Measurements from ENCODE around the gene EPC2.

The EPC2 gene

DNA sequence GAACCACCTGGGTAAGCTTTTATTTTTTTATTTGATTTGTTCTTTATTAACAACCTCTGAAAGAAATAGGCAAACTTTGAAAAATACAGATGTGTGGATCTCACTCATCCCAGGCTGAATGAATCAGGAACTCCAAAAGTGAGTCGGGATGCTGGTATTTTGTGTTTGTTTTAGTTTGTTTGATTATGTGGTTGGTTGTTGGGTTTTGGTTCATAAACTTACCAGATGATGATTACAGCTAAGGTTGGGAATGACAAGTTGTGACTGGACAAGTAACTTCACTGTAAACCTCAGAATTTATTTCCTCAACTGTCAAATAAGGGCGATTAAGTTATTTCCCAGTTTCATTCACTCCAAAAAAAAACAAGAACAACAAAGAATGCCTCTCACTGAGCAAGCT, 150.0 kb downstream of the EPC2 start:
- no peak overlapping the region for H3K27ac ChIP-seq
- TF ChIP-seq, protein P1, sequence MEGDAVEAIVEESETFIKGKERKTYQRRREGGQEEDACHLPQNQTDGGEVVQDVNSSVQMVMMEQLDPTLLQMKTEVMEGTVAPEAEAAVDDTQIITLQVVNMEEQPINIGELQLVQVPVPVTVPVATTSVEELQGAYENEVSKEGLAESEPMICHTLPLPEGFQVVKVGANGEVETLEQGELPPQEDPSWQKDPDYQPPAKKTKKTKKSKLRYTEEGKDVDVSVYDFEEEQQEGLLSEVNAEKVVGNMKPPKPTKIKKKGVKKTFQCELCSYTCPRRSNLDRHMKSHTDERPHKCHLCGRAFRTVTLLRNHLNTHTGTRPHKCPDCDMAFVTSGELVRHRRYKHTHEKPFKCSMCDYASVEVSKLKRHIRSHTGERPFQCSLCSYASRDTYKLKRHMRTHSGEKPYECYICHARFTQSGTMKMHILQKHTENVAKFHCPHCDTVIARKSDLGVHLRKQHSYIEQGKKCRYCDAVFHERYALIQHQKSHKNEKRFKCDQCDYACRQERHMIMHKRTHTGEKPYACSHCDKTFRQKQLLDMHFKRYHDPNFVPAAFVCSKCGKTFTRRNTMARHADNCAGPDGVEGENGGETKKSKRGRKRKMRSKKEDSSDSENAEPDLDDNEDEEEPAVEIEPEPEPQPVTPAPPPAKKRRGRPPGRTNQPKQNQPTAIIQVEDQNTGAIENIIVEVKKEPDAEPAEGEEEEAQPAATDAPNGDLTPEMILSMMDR (conservative IDR thresholded peaks at IDR 0.05) = no peak
- TF ChIP-seq ZFX (IDR thresholded peaks at IDR 0.05) = no peak

DNA sequence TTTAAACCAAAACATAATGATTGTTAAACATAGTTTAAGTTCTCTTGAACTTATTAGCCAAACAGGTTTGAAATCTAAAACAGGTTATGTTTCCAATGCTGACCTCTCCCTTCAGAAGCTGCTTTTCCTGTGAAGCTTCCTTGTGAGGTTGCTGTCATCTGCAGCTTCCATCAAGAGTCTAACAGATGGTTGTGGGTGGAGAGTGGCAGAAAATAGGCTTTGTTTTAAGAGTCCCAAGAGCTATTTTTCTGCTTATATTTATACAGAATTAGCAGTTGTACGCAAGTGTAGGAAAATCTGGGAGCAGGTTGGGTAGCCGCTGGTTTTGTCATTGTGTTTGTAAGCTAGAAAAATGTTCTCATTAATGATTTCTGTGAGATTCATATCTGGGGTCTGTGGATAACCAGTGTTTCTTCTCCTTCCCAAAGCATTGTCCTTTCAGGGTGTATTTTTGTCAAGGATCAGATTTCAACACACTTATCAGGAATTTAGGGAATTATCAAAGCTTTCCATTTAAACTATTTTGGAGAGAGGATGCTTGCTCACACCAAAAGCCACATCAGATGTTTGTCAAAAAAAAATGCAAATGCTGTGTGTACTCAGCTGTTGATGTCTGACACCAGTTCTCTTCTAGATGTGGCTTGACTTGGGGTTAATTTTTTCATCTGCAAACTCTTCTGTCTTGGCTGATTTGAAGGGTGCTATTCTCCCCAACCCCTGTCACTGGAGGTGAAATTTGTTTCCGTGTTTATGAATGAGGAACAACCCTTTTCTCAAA, 152.4 kb downstream of the EPC2 start:
- H3K27ac ChIP-seq = no peak overlapping the region
- TF ChIP-seq, protein P1 (conservative IDR thresholded peaks at IDR 0.05) = no peak

DNA sequence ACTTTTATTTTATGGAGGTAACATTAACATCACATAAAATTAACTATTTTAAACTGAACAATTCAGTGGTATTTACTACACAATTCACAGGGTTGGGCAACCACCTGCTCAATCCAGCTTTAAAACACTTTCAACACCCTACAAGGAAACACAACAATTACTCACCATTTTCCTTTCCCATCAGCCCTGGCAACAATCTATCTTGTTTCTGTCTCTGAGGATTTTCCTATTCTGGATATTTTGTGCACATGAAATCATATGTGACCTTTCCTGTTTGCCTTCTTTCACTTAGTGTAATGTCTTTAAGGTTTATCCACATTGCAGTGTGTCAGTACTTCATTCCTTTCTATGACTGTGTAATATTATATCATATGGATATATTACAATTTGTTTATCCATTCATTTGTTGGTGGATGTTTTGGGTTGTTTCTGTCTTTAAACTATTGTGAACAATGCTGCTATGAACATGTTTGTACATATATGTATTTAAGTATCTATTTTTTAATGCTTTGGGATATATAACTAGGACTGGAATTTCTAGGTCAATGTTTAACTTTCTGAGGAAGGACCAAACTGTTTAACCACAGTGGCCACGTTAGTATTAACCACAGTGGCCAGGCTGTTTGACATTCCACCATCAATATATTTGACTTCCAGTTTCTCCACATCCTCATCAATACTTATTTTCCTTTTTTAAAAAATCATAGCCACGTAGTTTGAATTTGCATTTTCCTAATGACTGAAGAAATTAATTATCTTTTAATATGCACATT, 158.1 kb downstream of the EPC2 start:
- no peak overlapping the region for H3K27ac ChIP-seq
- TF ChIP-seq, protein P1 (conservative IDR thresholded peaks at IDR 0.05) = no peak
- TF ChIP-seq ZFX (IDR thresholded peaks at IDR 0.05) = no peak

DNA sequence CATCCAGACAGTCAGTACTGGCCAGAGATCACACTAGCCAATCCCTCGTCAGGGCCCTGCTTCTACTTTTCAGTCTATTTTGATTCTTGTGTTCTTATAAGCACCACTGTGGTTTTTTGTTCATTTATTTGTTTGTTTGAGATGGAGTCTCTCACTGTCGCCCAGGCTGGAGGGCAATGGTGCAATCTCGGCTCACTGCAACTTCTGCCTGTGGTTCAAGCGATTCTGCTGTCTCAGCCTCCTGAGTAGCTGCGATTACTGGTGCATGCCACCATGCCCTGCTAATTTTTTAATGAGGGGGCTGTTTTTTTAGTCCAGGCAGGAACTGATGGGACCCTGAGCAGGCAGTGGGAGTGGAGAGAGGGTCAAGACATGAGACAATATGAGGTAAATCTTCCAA, 165.5 kb downstream of the EPC2 start:
- H3K27ac ChIP-seq = no peak overlapping the region
- no peak for TF ChIP-seq ZFX (IDR thresholded peaks at IDR 0.05)
- TF ChIP-seq, protein P1 (conservative IDR thresholded peaks at IDR 0.05) = no peak

DNA sequence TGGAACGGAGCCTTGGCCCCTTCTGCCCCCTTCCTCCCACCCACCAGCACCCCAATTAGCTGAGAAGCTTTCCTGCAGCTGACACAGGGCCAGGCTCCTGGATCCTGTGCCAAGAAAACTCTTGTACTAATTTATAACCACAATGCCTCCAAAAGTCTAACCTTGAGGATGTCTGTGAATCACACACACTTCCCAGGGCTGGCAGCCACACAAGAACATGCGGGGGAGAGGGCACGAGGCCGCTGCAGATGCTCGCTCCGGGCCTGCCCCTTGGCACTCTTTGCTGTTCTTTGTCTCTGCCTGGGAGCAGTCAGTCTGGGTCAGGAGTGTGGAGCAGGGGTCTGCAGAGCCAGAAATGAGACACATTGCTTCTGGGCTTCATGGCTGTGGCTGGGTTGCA, 167.8 kb downstream of the EPC2 start:
- TF ChIP-seq ZFX (IDR thresholded peaks at IDR 0.05) = no peak
- TF ChIP-seq, protein P1 (conservative IDR thresholded peaks at IDR 0.05) = no peak
- peak overlapping the region; percentile 22 for H3K27ac ChIP-seq

DNA sequence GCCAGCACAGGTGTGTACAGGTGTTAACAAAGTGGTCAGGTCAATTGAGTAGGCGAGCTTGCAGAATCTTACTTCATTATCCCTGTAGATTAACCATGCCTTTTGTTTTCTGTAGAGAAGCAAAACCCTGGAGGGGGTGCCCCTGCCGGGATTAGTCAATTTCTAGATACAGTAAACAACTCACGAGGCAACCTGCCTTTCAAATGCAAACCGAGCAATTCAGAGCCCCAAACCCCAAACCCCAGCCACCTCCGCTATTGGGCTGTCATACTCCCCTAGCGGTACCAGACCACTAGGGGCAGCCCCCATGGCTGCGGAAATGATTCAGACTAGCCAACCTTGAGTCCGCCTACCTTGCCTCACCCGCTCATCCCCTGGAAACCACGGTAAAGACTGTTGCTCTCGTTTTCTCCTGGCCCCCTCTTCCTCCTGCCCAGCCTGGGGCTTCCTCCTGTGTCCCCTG, 169.1 kb downstream of the EPC2 start:
- TF ChIP-seq, protein P1 (conservative IDR thresholded peaks at IDR 0.05) = no peak; the same call in 1 of the 2 replicates
- no peak for TF ChIP-seq ZFX (IDR thresholded peaks at IDR 0.05)
- peak overlapping the region; percentile 50 for H3K27ac ChIP-seq

All from C4-2B (cell line).